Osteoblast (primary cell): ENCODE results near the gene NXPE1. TPM values are rescaled to one million over a fixed set of nuclear protein-coding genes. Genes with fewer than 3 reads are reported as not detected.
"Not testable (repeated sequence)": the region's sequence is repeated elsewhere in the genome, so short reads cannot be mapped to it uniquely, and the experiment has no call there.

Experiments used
- DNase-seq: peaks from one replicate; pipeline ENCODE4 v3.0.0; 2011; ENCODE audit warnings: low spot score, mixed read lengths; ENCODE audit not compliant: insufficient read length; ENCODE audit errors: missing footprints
- H2AFZ ChIP-seq: 2 replicates; pipeline ENCODE4 v1.6.0; 2011; ENCODE audit warnings: mild to moderate bottlenecking, low read length
- H3K27ac ChIP-seq: 2 replicates; pipeline ENCODE4 v1.5.1; 2011; ENCODE audit warnings: mild to moderate bottlenecking, low read depth, low read length, moderate library complexity
- H3K27me3 ChIP-seq: 2 replicates; pipeline ENCODE4 v1.6.0; 2012; ENCODE audit warnings: mild to moderate bottlenecking, control low read depth, inconsistent platforms, low read length, moderate library complexity; ENCODE audit not compliant: insufficient read depth
- H3K36me3 ChIP-seq: 2 replicates; pipeline ENCODE4 v1.5.1; 2011; ENCODE audit warnings: mild to moderate bottlenecking, low read length, control low read depth, moderate library complexity; ENCODE audit not compliant: insufficient read depth
- H3K4me1 ChIP-seq: 2 replicates; pipeline ENCODE4 v1.5.1; 2011; ENCODE audit warnings: mild to moderate bottlenecking, low read length, control low read depth, moderate library complexity; ENCODE audit not compliant: insufficient read depth
- H3K4me2 ChIP-seq: 2 replicates; pipeline ENCODE4 v1.6.0; 2011; ENCODE audit warnings: mild to moderate bottlenecking, low read length; ENCODE audit not compliant: insufficient read depth
- H3K4me3 ChIP-seq: fragments of 200-600 bp; sonication (generic); 3 replicates; pipeline ENCODE4 v1.5.1; 2012; ENCODE audit warnings: mild to moderate bottlenecking, low read length, inconsistent platforms; ENCODE audit not compliant: insufficient read depth
- H3K79me2 ChIP-seq: 2 replicates; pipeline ENCODE4 v1.6.0; 2012; ENCODE audit warnings: mild to moderate bottlenecking, low read length, control low read depth, inconsistent platforms; ENCODE audit not compliant: insufficient read depth
- H3K9me3 ChIP-seq: 2 replicates; pipeline ENCODE4 v1.5.1; 2011; ENCODE audit warnings: low read depth, low read length, control low read depth
- H4K20me1 ChIP-seq: 2 replicates; pipeline ENCODE4 v1.6.0; 2012; ENCODE audit warnings: mild to moderate bottlenecking, low read length, control low read depth; ENCODE audit not compliant: insufficient read depth
- total RNA-seq: library from RNA; depleted of rRNA; stranded (reverse); fragments of >200 nt; gene quantifications from 2 replicates; pipeline ENCODE4 v1.2.3, GENCODE V29; 2012
- TF ChIP-seq, protein P1 (sequence below): IDR thresholded peaks from 2 replicates; pipeline ENCODE4 v1.5.1; 2011; ENCODE audit warnings: mild to moderate bottlenecking, low read depth, low read length, moderate library complexity; ENCODE audit errors: extremely low read depth

Gene NXPE1
- not detected in 2 replicates for total RNA-seq

GRCh38 chr11:114559425-114560310 lies at the start of gene NXPE1:
Gene NXPE1, minus strand, starts transcription at chr11:114559881. Its CDS starts 8,680 bp downstream, at chr11:114551201.
- H3K27ac ChIP-seq, result no peak within 1 kb of the TSS
- H2AFZ ChIP-seq, result no peak within 1 kb of the TSS
- no peak within 1 kb of the TSS for H3K4me2 ChIP-seq
- H3K27me3 ChIP-seq, result no peaks in the 10 kb centered on the region
- H3K36me3 ChIP-seq, result no peaks in the 10 kb centered on the region
- TF ChIP-seq, protein P1, sequence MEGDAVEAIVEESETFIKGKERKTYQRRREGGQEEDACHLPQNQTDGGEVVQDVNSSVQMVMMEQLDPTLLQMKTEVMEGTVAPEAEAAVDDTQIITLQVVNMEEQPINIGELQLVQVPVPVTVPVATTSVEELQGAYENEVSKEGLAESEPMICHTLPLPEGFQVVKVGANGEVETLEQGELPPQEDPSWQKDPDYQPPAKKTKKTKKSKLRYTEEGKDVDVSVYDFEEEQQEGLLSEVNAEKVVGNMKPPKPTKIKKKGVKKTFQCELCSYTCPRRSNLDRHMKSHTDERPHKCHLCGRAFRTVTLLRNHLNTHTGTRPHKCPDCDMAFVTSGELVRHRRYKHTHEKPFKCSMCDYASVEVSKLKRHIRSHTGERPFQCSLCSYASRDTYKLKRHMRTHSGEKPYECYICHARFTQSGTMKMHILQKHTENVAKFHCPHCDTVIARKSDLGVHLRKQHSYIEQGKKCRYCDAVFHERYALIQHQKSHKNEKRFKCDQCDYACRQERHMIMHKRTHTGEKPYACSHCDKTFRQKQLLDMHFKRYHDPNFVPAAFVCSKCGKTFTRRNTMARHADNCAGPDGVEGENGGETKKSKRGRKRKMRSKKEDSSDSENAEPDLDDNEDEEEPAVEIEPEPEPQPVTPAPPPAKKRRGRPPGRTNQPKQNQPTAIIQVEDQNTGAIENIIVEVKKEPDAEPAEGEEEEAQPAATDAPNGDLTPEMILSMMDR, result no peak
- no peaks in the 10 kb centered on the region for H3K9me3 ChIP-seq
- no peak for DNase-seq
- no peak within 1 kb of the TSS for H3K4me3 ChIP-seq
- peaks cover 4% of the 10 kb centered on the region for H3K4me1 ChIP-seq
- H3K79me2 ChIP-seq, result no peaks in the 10 kb centered on the region
- no peaks in the 10 kb centered on the region for H4K20me1 ChIP-seq

DNA sequence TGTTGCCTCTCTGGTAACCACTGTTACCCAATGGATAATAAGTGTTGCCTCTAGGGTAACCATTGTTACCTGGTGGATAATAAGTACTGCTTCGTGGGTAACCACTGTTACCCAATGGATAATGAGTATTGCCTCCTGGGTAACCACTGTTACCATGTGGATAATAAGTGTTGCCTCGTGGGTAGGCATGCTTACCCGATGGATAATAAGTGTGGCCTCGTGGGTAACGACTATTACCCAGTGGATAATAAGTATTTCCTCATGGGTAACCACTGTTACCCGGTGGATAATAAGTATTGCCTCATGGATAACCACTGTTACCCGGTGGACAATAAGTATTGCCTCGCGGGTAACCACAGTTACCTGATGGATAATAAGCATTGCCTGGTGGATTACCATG lies 49.7 kb upstream of the NXPE1 start:
- H4K20me1 ChIP-seq, result no peaks in the 10 kb centered on the region
- no peaks in the 10 kb centered on the region for H3K79me2 ChIP-seq
- H2AFZ ChIP-seq, result no peak overlapping the region
- H3K27me3 ChIP-seq, result no peaks in the 10 kb centered on the region
- no peaks in the 10 kb centered on the region for H3K9me3 ChIP-seq
- H3K4me1 ChIP-seq, result no peaks in the 10 kb centered on the region
- no peak for DNase-seq
- H3K36me3 ChIP-seq, result no peaks in the 10 kb centered on the region
- H3K4me3 ChIP-seq, result no peak overlapping the region
- no peak overlapping the region for H3K27ac ChIP-seq
- TF ChIP-seq, protein P1, result no peak
- no peak overlapping the region for H3K4me2 ChIP-seq

DNA sequence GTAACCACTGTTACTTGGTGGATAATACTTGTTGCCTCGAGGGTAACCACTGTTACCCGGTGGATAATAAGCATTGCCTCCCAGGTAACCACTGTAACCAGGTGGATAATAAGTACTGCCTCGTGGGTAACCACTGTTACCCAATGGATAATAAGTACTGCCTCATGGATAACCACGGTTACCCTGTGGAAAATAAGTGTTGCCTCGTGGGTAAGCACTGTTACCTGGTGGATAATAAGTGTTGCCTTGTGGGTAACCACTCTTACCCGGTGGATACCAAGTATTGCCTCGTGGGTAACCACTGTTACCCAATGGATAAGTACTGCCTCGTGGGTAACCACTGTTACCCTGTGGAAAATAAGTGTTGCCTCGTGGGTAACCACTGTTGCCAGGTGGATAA lies 48.9 kb upstream of the NXPE1 start:
- not testable (repeated sequence) for H3K4me1 ChIP-seq, H3K79me2 ChIP-seq, DNase-seq, H3K4me3 ChIP-seq, H2AFZ ChIP-seq, H3K36me3 ChIP-seq, H3K9me3 ChIP-seq, H4K20me1 ChIP-seq, H3K4me2 ChIP-seq, H3K27ac ChIP-seq, H3K27me3 ChIP-seq

DNA sequence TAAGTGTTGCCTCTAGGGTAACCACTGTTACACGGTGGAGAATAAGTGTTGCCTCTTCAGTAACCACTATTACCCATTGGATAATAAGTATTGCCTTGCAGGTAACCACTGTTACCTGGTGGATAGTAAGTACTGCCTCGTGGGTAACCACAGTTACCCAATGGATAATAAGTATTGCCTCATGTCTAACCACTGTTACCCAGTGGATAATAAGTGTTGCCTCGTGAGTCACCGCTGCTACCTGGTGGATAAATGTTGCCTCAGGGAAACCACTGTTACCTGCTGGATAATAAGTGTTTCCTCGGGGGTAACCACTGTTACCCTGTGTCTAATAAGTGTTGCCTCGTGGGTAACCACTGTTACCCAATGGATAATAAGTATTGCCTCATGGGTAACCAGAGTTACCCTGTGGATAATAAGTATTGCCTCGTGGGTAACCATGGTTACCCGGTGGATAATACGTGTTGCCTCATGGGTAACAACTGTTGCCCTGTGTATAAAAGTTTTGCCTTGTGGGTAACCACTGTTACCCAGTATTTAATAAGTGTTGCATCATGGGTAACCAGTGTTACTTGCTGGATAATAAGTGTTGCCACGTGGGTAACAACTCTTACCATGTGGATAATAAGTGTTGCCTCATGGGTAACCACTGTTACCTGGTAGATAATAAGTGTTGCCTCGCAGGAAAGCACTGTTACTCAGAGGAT lies 48.2 kb upstream of the NXPE1 start:
- H3K4me2 ChIP-seq, result no peak overlapping the region
- H3K9me3 ChIP-seq, result no peaks in the 10 kb centered on the region
- no peaks in the 10 kb centered on the region for H3K27me3 ChIP-seq
- DNase-seq, result no peak
- no peaks in the 10 kb centered on the region for H4K20me1 ChIP-seq
- no peak overlapping the region for H3K27ac ChIP-seq
- TF ChIP-seq, protein P1, result no peak
- H3K36me3 ChIP-seq, result no peaks in the 10 kb centered on the region
- no peaks in the 10 kb centered on the region for H3K4me1 ChIP-seq
- no peak overlapping the region for H3K4me3 ChIP-seq
- no peak overlapping the region for H2AFZ ChIP-seq
- H3K79me2 ChIP-seq, result no peaks in the 10 kb centered on the region

- H3K4me3 ChIP-seq, H2AFZ ChIP-seq: not testable (repeated sequence)
These were observed 47.1 kb upstream of the NXPE1 start for GRCh38 chr11:114606802-114607075.

More at GRCh38 chr11:114606802-114607075, 47.1 kb upstream of the NXPE1 start:
- H3K36me3 ChIP-seq, H4K20me1 ChIP-seq, H3K4me1 ChIP-seq, H3K4me2 ChIP-seq, H3K9me3 ChIP-seq, H3K79me2 ChIP-seq, H3K27ac ChIP-seq, H3K27me3 ChIP-seq, DNase-seq: not testable (repeated sequence)
